OCI-LY7 (cell line): Measurements from ENCODE around the gene OR5M3.

Source experiments
- EZH2phosphoT487 ChIP-seq: fragments of 200-600 bp; sonication (generic); IDR thresholded peaks from 2 replicates; pipeline ENCODE4 v1.6.1; 2018; ENCODE audit warnings: low read depth, borderline replicate concordance, mild to moderate bottlenecking, mixed run types, antibody characterized with exemption, low read length, moderate library complexity, mixed read lengths
- TF ChIP-seq, protein P1 (sequence below): fragments of 200-600 bp; sonication (generic); conservative IDR thresholded peaks from 2 replicates; pipeline ENCODE4 v1.5.1; 2014; ENCODE audit warnings: mild to moderate bottlenecking, antibody characterized with exemption, low read length, moderate library complexity, mixed read lengths

DNA sequence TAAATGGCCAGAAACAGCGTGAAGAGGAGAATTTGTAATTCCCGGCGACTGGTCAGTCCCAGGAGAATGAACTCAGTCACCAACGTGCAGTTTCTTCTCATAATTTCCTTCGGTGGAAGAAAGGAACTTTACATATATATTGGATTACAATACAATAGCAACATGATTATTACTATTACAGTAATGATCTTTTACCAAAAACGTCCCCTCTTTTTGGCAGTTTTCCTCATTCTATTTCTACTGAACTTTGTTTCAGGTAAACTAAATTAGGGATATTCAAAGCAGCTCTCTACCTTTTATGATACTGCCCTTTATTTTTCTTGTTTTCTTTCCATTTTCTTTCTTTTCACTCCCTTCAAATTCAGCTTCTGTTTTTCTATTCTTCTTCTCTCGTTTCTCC is 18.1 kb upstream of the OR5M3 start, which contains the start of gene OR5M8:
- TF ChIP-seq, protein P1, sequence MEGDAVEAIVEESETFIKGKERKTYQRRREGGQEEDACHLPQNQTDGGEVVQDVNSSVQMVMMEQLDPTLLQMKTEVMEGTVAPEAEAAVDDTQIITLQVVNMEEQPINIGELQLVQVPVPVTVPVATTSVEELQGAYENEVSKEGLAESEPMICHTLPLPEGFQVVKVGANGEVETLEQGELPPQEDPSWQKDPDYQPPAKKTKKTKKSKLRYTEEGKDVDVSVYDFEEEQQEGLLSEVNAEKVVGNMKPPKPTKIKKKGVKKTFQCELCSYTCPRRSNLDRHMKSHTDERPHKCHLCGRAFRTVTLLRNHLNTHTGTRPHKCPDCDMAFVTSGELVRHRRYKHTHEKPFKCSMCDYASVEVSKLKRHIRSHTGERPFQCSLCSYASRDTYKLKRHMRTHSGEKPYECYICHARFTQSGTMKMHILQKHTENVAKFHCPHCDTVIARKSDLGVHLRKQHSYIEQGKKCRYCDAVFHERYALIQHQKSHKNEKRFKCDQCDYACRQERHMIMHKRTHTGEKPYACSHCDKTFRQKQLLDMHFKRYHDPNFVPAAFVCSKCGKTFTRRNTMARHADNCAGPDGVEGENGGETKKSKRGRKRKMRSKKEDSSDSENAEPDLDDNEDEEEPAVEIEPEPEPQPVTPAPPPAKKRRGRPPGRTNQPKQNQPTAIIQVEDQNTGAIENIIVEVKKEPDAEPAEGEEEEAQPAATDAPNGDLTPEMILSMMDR: no peak
- no peak for TF ChIP-seq EZH2phosphoT487
